H9 (cell line): ENCODE results near the gene ILF2. TPM values are rescaled to one million over a fixed set of nuclear protein-coding genes. Genes with fewer than 3 reads are reported as not detected.

Source experiments
- DNase-seq: peaks from one replicate; pipeline ENCODE4 v3.0.0-alpha.2; 2017
- H2AFZ ChIP-seq: one replicate; pipeline ENCODE4 v1.6.1; 2013; ENCODE audit warnings: mild to moderate bottlenecking, low read length, control low read depth, moderate library complexity
- H2AK5ac ChIP-seq: 2 replicates; pipeline ENCODE4 v1.6.1; 2013; ENCODE audit warnings: low read length, control low read depth, mixed read lengths; ENCODE audit not compliant: insufficient read length
- H2BK120ac ChIP-seq: one replicate; pipeline ENCODE4 v1.6.1; 2013; ENCODE audit warnings: low read depth, mild to moderate bottlenecking, low read length, control low read depth, inconsistent platforms; ENCODE audit not compliant: poor library complexity, severe bottlenecking
- H2BK12ac ChIP-seq: 2 replicates; pipeline ENCODE4 v1.6.1; 2013; ENCODE audit warnings: low read length, control low read depth, mixed read lengths, low read depth; ENCODE audit not compliant: insufficient read length
- H2BK15ac ChIP-seq: 2 replicates; pipeline ENCODE4 v1.6.1; 2013; ENCODE audit warnings: low read depth, low read length, control low read depth
- H2BK20ac ChIP-seq: one replicate; pipeline ENCODE4 v1.6.1; 2013; ENCODE audit warnings: low read depth, mild to moderate bottlenecking, low read length, control low read depth, inconsistent platforms; ENCODE audit not compliant: poor library complexity, severe bottlenecking
- H2BK5ac ChIP-seq: 2 replicates; pipeline ENCODE4 v1.6.1; 2013; ENCODE audit warnings: low read length, control low read depth, mixed read lengths; ENCODE audit not compliant: insufficient read length
- H3K14ac ChIP-seq: 2 replicates; pipeline ENCODE4 v1.6.1; 2013; ENCODE audit warnings: low read length, control low read depth; ENCODE audit not compliant: insufficient read depth
- H3K18ac ChIP-seq: 2 replicates; pipeline ENCODE4 v1.6.1; 2013; ENCODE audit warnings: low read depth, mild to moderate bottlenecking, mixed read lengths, low read length, control low read depth; ENCODE audit not compliant: insufficient read length
- H3K23ac ChIP-seq: 2 replicates; pipeline ENCODE4 v1.6.1; 2013; ENCODE audit warnings: low read length, control low read depth, mixed read lengths, low read depth; ENCODE audit not compliant: insufficient read length
- H3K23me2 ChIP-seq: 2 replicates; pipeline ENCODE4 v1.6.1; 2013; ENCODE audit warnings: low read depth, mild to moderate bottlenecking, mixed read lengths, low read length, control low read depth; ENCODE audit not compliant: insufficient read length, poor library complexity, severe bottlenecking
- H3K27ac ChIP-seq: 2 replicates; pipeline ENCODE4 v1.5.1; 2013; ENCODE audit warnings: low read length, control low read depth, mixed read lengths, low read depth; ENCODE audit not compliant: insufficient read length
- H3K27me3 ChIP-seq: 2 replicates; pipeline ENCODE4 v1.6.1; 2013; ENCODE audit warnings: low read length, control low read depth, inconsistent platforms; ENCODE audit not compliant: insufficient read depth
- H3K4ac ChIP-seq: 2 replicates; pipeline ENCODE4 v1.6.1; 2013; ENCODE audit warnings: low read depth, mild to moderate bottlenecking, control low read depth, inconsistent platforms, low read length, moderate library complexity
- H3K4me1 ChIP-seq: 2 replicates; pipeline ENCODE4 v1.6.1; 2013; ENCODE audit warnings: low read length, control low read depth, inconsistent platforms; ENCODE audit not compliant: insufficient read depth
- H3K4me2 ChIP-seq: 2 replicates; pipeline ENCODE4 v1.6.1; 2013; ENCODE audit warnings: low read length, control low read depth, mixed read lengths; ENCODE audit not compliant: insufficient read length, insufficient read depth
- H3K56ac ChIP-seq: 2 replicates; pipeline ENCODE4 v1.6.1; 2013; ENCODE audit warnings: low read depth, mild to moderate bottlenecking, mixed read lengths, low read length, control low read depth; ENCODE audit not compliant: insufficient read length
- H3K79me1 ChIP-seq: 2 replicates; pipeline ENCODE4 v1.6.1; 2013; ENCODE audit warnings: low read depth, mild to moderate bottlenecking, moderate library complexity, low read length, control low read depth, inconsistent platforms; ENCODE audit not compliant: insufficient read depth, poor library complexity, severe bottlenecking
- H3K79me2 ChIP-seq: 2 replicates; pipeline ENCODE4 v1.6.1; 2013; ENCODE audit warnings: low read length, control low read depth, inconsistent platforms; ENCODE audit not compliant: insufficient read depth
- H3K9ac ChIP-seq: 2 replicates; pipeline ENCODE4 v1.6.1; 2013; ENCODE audit warnings: low read length, control low read depth, mixed read lengths; ENCODE audit not compliant: insufficient read length; ENCODE audit errors: extremely low read depth
- H3K9me3 ChIP-seq: one replicate; pipeline ENCODE4 v1.6.1; 2013; ENCODE audit warnings: low read depth, low read length, inconsistent platforms; ENCODE audit not compliant: control insufficient read depth
- H3T11ph ChIP-seq: one replicate; pipeline ENCODE4 v1.6.1; 2013; ENCODE audit warnings: mild to moderate bottlenecking, low read length, control low read depth, inconsistent platforms
- H4K20me1 ChIP-seq: one replicate; pipeline ENCODE4 v1.6.1; 2013; ENCODE audit not compliant: control insufficient read depth, insufficient read length, insufficient read depth
- H4K5ac ChIP-seq: 2 replicates; pipeline ENCODE4 v1.6.1; 2013; ENCODE audit warnings: low read depth, mild to moderate bottlenecking, mixed read lengths, low read length, control low read depth; ENCODE audit not compliant: insufficient read length
- H4K8ac ChIP-seq: replicated peaks from 2 replicates; pipeline ENCODE4 v1.6.1; 2013; ENCODE audit warnings: low read length, control low read depth, mixed read lengths, low read depth; ENCODE audit not compliant: insufficient read length
- H4K91ac ChIP-seq: 2 replicates; pipeline ENCODE4 v1.6.1; 2013; ENCODE audit warnings: low read depth, mild to moderate bottlenecking, moderate library complexity, mixed read lengths, low read length, control low read depth; ENCODE audit not compliant: insufficient read length
- H3K27ac Mint-ChIP-seq, 3 experiments: 2 replicates in 2 of 3; 3 replicates in 1 of 3; pipeline ENCODE4 v1.8.0; 2020 to 2021; ENCODE audit warnings: mixed read lengths in 3 of 3, mild to moderate bottlenecking in 1 of 3, moderate library complexity in 1 of 3
- H3K27me3 Mint-ChIP-seq: 2 replicates; pipeline ENCODE4 v1.8.0; 2021; ENCODE audit warnings: low read depth, mild to moderate bottlenecking, moderate library complexity, mixed read lengths
- H3K36me3 Mint-ChIP-seq, 3 experiments: 2 replicates in 2 of 3; 3 replicates in 1 of 3; pipeline ENCODE4 v1.8.0; 2020 to 2021; ENCODE audit warnings: low read depth in 3 of 3, mixed read lengths in 3 of 3; ENCODE audit not compliant: insufficient read depth in 1 of 3
- H3K4me1 Mint-ChIP-seq, 2 experiments: 2 replicates each; pipeline ENCODE4 v1.8.0; 2020; ENCODE audit warnings: mixed read lengths in 2 of 2
- H3K4me3 Mint-ChIP-seq, 2 experiments: 2 replicates in 1 of 2; 3 replicates in 1 of 2; pipeline ENCODE4 v1.8.0; 2020 to 2021; ENCODE audit warnings: mild to moderate bottlenecking in 2 of 2, mixed read lengths in 2 of 2, moderate library complexity in 1 of 2
- H3K9me3 Mint-ChIP-seq, 2 experiments: 2 replicates in 1 of 2; 3 replicates in 1 of 2; pipeline ENCODE4 v1.8.0; 2020; ENCODE audit warnings: mild to moderate bottlenecking in 2 of 2, mixed read lengths in 2 of 2, moderate library complexity in 1 of 2
- CTCF ChIP-seq: fragments of 200-600 bp; sonication (generic); conservative IDR thresholded peaks from 3 replicates; pipeline ENCODE4 v1.8.0; 2021; ENCODE audit warnings: antibody characterized with exemption, mild to moderate bottlenecking
- WGBS: extraction: QIAGEN DNeasy Blood & Tissue Kit; methylation state at CpG from one replicate; pipeline ENCODE4 v1.1.7; 2013; ENCODE audit warnings: missing lambda C conversion rate, low lambda C conversion rate, mixed read lengths; ENCODE audit not compliant: insufficient read length; ENCODE audit errors: extremely low coverage; 5-methylcytosine and 5-hydroxymethylcytosine counted together
- total RNA-seq: library from RNA; stranded (reverse); gene quantifications from 2 replicates; pipeline ENCODE4 v1.2.1, GENCODE V29; 2021

The ILF2 gene
- total RNA-seq, 1 experiment from 2014 or later: 357 TPM

GRCh38 chr1:153670257-153670858, 435 bp downstream of the ILF2 start:
- Histone ChIP-seq H4K20me1 (no peaks in the 10 kb centered on the region), H3K79me1 (peaks cover 17% of the 10 kb centered on the region), H3K23ac (no peak overlapping the region), H2AFZ (no peak overlapping the region), H3K14ac (peak overlapping the region; percentile 98), H2BK120ac (peak overlapping the region; percentile 99), H3K4me2 (peak overlapping the region; percentile 83), H2BK20ac (no peak overlapping the region), H3K9ac (peak overlapping the region; percentile 97), H4K5ac (no peak overlapping the region), H3K27ac (no peak overlapping the region), H3K79me2 (peaks cover 15% of the 10 kb centered on the region), H2BK5ac (no peak overlapping the region), H2BK12ac (peak overlapping the region; percentile 70), H3K4me1 (no peaks in the 10 kb centered on the region), H4K91ac (peak overlapping the region; percentile 96), H2AK5ac (no peak overlapping the region), H3K18ac (peak overlapping the region; percentile 96), H3K4ac (peak overlapping the region; percentile 95), H3T11ph (peak overlapping the region; percentile 89), H3K23me2 (peaks cover 11% of the 10 kb centered on the region), H3K56ac (peak overlapping the region; percentile 20), H3K9me3 (no peaks in the 10 kb centered on the region), H2BK15ac (no peak overlapping the region), H4K8ac (no peak overlapping the region), H3K27me3 (no peaks in the 10 kb centered on the region)
- peaks cover 9 to 12% of the 10 kb centered on the region in 2 experiments; a peak in 3 of 4 replicates for H3K4me1 Mint-ChIP-seq
- no peaks in the 10 kb centered on the region; the same call in 1 of the 2 replicates for H3K27me3 Mint-ChIP-seq
- H3K9me3 Mint-ChIP-seq: no peaks in the 10 kb centered on the region
- H3K27ac Mint-ChIP-seq: peak overlapping the region in 1 of 3 experiments; percentile 59; a peak in 1 of 7 replicates
- H3K36me3 Mint-ChIP-seq: peaks cover 0 to 50% (median 47%) of the 10 kb centered on the region in 3 experiments; a peak in 4 of 7 replicates
- no peak overlapping the region for H3K4me3 Mint-ChIP-seq
- no CpG with 5 or more reads among the region's 22 CpGs for WGBS
- no peak for DNase-seq
- no peak for TF ChIP-seq CTCF
